K562 (cell line): Measurements from ENCODE around the gene LMBR1.

Source experiments
- CEBPZ ChIP-seq: fragments of 150-350 bp; IDR thresholded peaks from 2 replicates; pipeline ENCODE4 v1.6.1; 2014; ENCODE audit warnings: low read depth, mild to moderate bottlenecking, low read length, borderline replicate concordance
- KLF16 ChIP-seq: IDR thresholded peaks from 2 replicates; pipeline ENCODE4 v1.6.1; 2016; ENCODE audit warnings: antibody characterized with exemption
- NR2C2 ChIP-seq, 2 experiments: fragments of 200-800 bp in 1 of 2; sonication (Bioruptor generic) in 1 of 2; sonication (generic) in 1 of 2; formaldehyde crosslinking in 1 of 2; IDR thresholded peaks; 2 replicates each; pipeline versions ENCODE4 v1.6.1 to v1.8.0; 2016 to 2022; ENCODE audit warnings: mild to moderate bottlenecking in 1 of 2, missing compliant biosample characterization in 1 of 2, missing genetic modification characterization in 1 of 2, missing genetic modification reagents in 1 of 2
- PTBP1 ChIP-seq: fragments of 200-400 bp; formaldehyde crosslinking; IDR thresholded peaks from 2 replicates; pipeline ENCODE4 v1.6.1; 2017; ENCODE audit warnings: low read depth, low read length

- TF ChIP-seq NR2C2 (CRISPR knock-in tag; IDR thresholded peaks at IDR 0.05) (no peak), NR2C2 (tag; IDR thresholded peaks at IDR 0.05) (no peak), CEBPZ (no peak), KLF16 (no peak), PTBP1 (no peak)
Measured at GRCh38 chr7:156792611-156793010, 100.4 kb downstream of the LMBR1 start.
